Neural progenitor cell (in vitro differentiated cells): Measurements from ENCODE around the gene PRIM2. TPM values are rescaled to one million over a fixed set of nuclear protein-coding genes. Genes with fewer than 3 reads are reported as not detected.
"Not testable (repeated sequence)": the region's sequence is repeated elsewhere in the genome, so short reads cannot be mapped to it uniquely, and the experiment has no call there.

Source experiments
- DNase-seq: peaks from one replicate; pipeline ENCODE4 v3.0.0-alpha.2; 2016; ENCODE audit warnings: low spot score
- H2AFZ ChIP-seq: fragments of 200-600 bp; sonication (generic); replicated peaks from 2 replicates; pipeline ENCODE4 v1.6.1; 2016; ENCODE audit warnings: antibody characterized with exemption
- H3F3A ChIP-seq: fragments of 200-600 bp; sonication (generic); 2 replicates; pipeline ENCODE4 v1.6.1; 2016; ENCODE audit warnings: antibody characterized with exemption, low read depth
- H3K27ac ChIP-seq: fragments of 200-600 bp; sonication (generic); 2 replicates; pipeline ENCODE4 v1.5.1; 2016; ENCODE audit warnings: mild to moderate bottlenecking
- H3K27me3 ChIP-seq: fragments of 200-600 bp; sonication (generic); 2 replicates; pipeline ENCODE4 v1.6.1; 2016; ENCODE audit warnings: mild to moderate bottlenecking, moderate library complexity
- H3K36me3 ChIP-seq: fragments of 200-600 bp; sonication (generic); 2 replicates; pipeline ENCODE4 v1.5.1; 2016
- H3K4me1 ChIP-seq: fragments of 200-600 bp; sonication (generic); 2 replicates; pipeline ENCODE4 v1.6.1; 2016; ENCODE audit warnings: mixed run types
- H3K4me2 ChIP-seq: fragments of 200-600 bp; sonication (generic); 2 replicates; pipeline ENCODE4 v1.6.1; 2016
- H3K4me3 ChIP-seq: fragments of 200-600 bp; sonication (generic); 2 replicates; pipeline ENCODE4 v1.5.1; 2016
- H3K79me2 ChIP-seq: fragments of 200-600 bp; sonication (generic); 2 replicates; pipeline ENCODE4 v1.6.1; 2016; ENCODE audit warnings: low read depth
- H3K9ac ChIP-seq: fragments of 200-600 bp; sonication (generic); 2 replicates; pipeline ENCODE4 v1.6.1; 2016
- H3K9me3 ChIP-seq: fragments of 200-600 bp; sonication (generic); 2 replicates; pipeline ENCODE4 v1.5.1; 2016; ENCODE audit warnings: low read depth
- H4K20me1 ChIP-seq: fragments of 200-600 bp; sonication (generic); 2 replicates; pipeline ENCODE4 v1.6.1; 2016; ENCODE audit warnings: low read depth
- H3K27ac Mint-ChIP-seq: 3 replicates; pipeline ENCODE4 v1.8.0; 2021; ENCODE audit warnings: mixed read lengths
- H3K27me3 Mint-ChIP-seq: 2 replicates; pipeline ENCODE4 v1.8.0; 2022; ENCODE audit warnings: low read depth, mild to moderate bottlenecking, inconsistent platforms, moderate library complexity, mixed read lengths; ENCODE audit not compliant: insufficient read depth
- H3K36me3 Mint-ChIP-seq: 3 replicates; pipeline ENCODE4 v1.8.0; 2021; ENCODE audit warnings: mixed read lengths
- H3K4me1 Mint-ChIP-seq: 3 replicates; pipeline ENCODE4 v1.8.0; 2021; ENCODE audit warnings: mixed read lengths
- H3K4me3 Mint-ChIP-seq: 3 replicates; pipeline ENCODE4 v1.8.0; 2021; ENCODE audit warnings: mild to moderate bottlenecking, moderate library complexity, mixed read lengths
- H3K9me3 Mint-ChIP-seq: 3 replicates; pipeline ENCODE4 v1.8.0; 2020; ENCODE audit warnings: mixed read lengths
- total RNA-seq: library from RNA; depleted of rRNA; stranded (reverse); fragments of >200 nt; gene quantifications from 2 replicates; pipeline ENCODE4 v1.2.3, GENCODE V29; 2015; ENCODE audit warnings: low replicate concordance

Gene PRIM2
- total RNA-seq, 1 donor from 2014 or later: 81.0 TPM

GRCh38 chr6:57442133-57442532 lies 124.7 kb downstream of the PRIM2 start:
- not testable (repeated sequence) for H2AFZ ChIP-seq, H3K9me3 Mint-ChIP-seq, H3K4me2 ChIP-seq, H3K4me3 ChIP-seq, H3K27ac ChIP-seq, H3K9ac ChIP-seq, H3K4me1 ChIP-seq, H3K9me3 ChIP-seq, H3K27me3 Mint-ChIP-seq, H3F3A ChIP-seq, H3K79me2 ChIP-seq, H4K20me1 ChIP-seq, H3K27me3 ChIP-seq, H3K36me3 ChIP-seq, H3K27ac Mint-ChIP-seq, DNase-seq, H3K36me3 Mint-ChIP-seq, H3K4me3 Mint-ChIP-seq, H3K4me1 Mint-ChIP-seq

DNA sequence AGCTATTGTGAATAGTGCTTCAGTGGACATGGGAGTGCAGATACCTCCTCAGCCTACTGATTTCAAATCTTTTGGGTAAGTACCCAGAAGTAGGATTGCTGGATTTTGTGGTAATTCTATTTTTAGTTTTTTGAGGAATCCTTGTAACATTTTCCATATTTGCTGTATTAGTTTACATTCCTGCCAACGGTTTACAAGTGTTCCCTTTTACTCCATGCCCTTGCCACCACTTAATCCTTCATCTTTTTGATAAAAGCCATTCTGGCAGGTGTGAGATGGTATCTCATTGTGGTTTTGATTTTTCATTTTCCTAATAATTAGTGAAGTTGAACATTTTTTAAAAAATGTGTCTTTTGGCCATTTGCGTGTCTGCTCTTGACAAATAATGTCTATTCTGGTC lies 125.8 kb downstream of the PRIM2 start:
- H3K4me2 ChIP-seq, H3K4me1 ChIP-seq, H3K27me3 ChIP-seq, H3K9me3 ChIP-seq, H3K9ac ChIP-seq, DNase-seq, H3K4me1 Mint-ChIP-seq, H3K4me3 Mint-ChIP-seq, H3F3A ChIP-seq, H3K79me2 ChIP-seq, H3K27me3 Mint-ChIP-seq, H2AFZ ChIP-seq, H3K4me3 ChIP-seq, H4K20me1 ChIP-seq, H3K27ac ChIP-seq, H3K9me3 Mint-ChIP-seq, H3K36me3 Mint-ChIP-seq, H3K36me3 ChIP-seq, H3K27ac Mint-ChIP-seq: not testable (repeated sequence)

GRCh38 chr6:57444787-57445186 lies 127.4 kb downstream of the PRIM2 start:
- H3K36me3 Mint-ChIP-seq, H3K9ac ChIP-seq, H3K9me3 ChIP-seq, H3K9me3 Mint-ChIP-seq, H3K36me3 ChIP-seq, H3K27ac Mint-ChIP-seq, DNase-seq, H3K27ac ChIP-seq, H3F3A ChIP-seq, H3K27me3 Mint-ChIP-seq, H3K4me2 ChIP-seq, H2AFZ ChIP-seq, H3K4me1 Mint-ChIP-seq, H3K27me3 ChIP-seq, H3K4me1 ChIP-seq, H3K79me2 ChIP-seq, H3K4me3 Mint-ChIP-seq, H4K20me1 ChIP-seq, H3K4me3 ChIP-seq: not testable (repeated sequence)

GRCh38 chr6:57445379-57445778 lies 127.9 kb downstream of the PRIM2 start:
- not testable (repeated sequence) for H2AFZ ChIP-seq, DNase-seq, H3F3A ChIP-seq, H3K4me1 ChIP-seq, H3K36me3 ChIP-seq, H3K27me3 ChIP-seq, H3K27ac Mint-ChIP-seq, H3K4me2 ChIP-seq, H3K9me3 ChIP-seq, H3K9me3 Mint-ChIP-seq, H3K4me3 ChIP-seq, H3K79me2 ChIP-seq, H3K36me3 Mint-ChIP-seq, H3K4me3 Mint-ChIP-seq, H3K9ac ChIP-seq, H3K27ac ChIP-seq, H3K4me1 Mint-ChIP-seq, H4K20me1 ChIP-seq, H3K27me3 Mint-ChIP-seq

GRCh38 chr6:57445790-57446468 lies 128.5 kb downstream of the PRIM2 start:
- not testable (repeated sequence) for H3K4me1 ChIP-seq, H3K36me3 Mint-ChIP-seq, H3K9me3 Mint-ChIP-seq, H3K9me3 ChIP-seq, H2AFZ ChIP-seq, H4K20me1 ChIP-seq, H3K79me2 ChIP-seq, H3K27ac ChIP-seq, H3K4me3 Mint-ChIP-seq, H3K4me1 Mint-ChIP-seq, H3K4me2 ChIP-seq, H3K4me3 ChIP-seq, H3K36me3 ChIP-seq, H3F3A ChIP-seq, H3K27me3 Mint-ChIP-seq, DNase-seq, H3K27me3 ChIP-seq, H3K9ac ChIP-seq, H3K27ac Mint-ChIP-seq

- not testable (repeated sequence) for H3K4me3 ChIP-seq, H3K4me1 ChIP-seq, H3K27me3 Mint-ChIP-seq, DNase-seq, H2AFZ ChIP-seq, H3F3A ChIP-seq, H3K36me3 ChIP-seq, H3K9me3 ChIP-seq, H3K4me2 ChIP-seq, H4K20me1 ChIP-seq, H3K36me3 Mint-ChIP-seq, H3K9ac ChIP-seq, H3K27ac Mint-ChIP-seq, H3K27ac ChIP-seq, H3K4me1 Mint-ChIP-seq, H3K27me3 ChIP-seq, H3K4me3 Mint-ChIP-seq
- H3K9me3 Mint-ChIP-seq: peaks cover 14% of the 10 kb centered on the region
- H3K79me2 ChIP-seq: peaks cover 17% of the 10 kb centered on the region
Observed at GRCh38 chr6:57449496-57450066, 132.2 kb downstream of the PRIM2 start.
